ENCODE results near the gene HES5. TPM values are rescaled to one million over a fixed set of nuclear protein-coding genes. Genes with fewer than 3 reads are reported as not detected.

HES5 gene
- total and polyA plus RNA-seq, 2 donors (not counting 3 experiments of a cell fraction or from before 2014, with no cell fraction given): 0.07 TPM; not detected in 1

DNA sequence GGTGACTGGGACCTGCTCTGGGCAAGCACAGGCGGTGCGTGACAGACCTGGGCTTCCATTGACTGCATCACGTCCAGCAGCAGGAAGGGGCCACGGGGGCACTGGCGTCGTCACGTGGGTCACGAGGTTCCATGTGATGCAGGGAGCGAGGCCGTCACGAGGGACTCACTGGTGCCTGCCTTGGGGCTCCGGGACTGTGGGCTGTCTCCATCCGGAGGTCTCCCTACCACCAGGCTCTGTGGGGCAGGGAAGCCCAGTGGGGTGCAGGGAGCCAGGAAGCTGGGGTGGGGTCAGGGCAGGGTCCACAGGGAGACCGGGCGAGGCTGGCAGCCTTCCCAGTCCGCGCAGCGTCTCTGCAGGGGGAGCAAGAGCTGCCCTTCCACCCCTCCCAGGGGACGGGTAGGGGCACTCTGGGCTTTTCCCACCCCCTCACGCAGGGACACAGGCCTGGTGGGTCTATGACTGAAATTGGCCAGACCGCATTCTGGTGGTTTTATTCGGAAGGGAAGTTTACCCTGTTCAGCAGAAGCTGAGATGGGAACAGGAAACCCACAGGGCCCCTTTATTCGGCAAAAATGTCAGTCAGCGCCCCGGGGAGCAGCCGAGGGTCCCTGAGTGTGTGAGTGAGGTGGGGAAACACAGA is 25.7 kb upstream of the HES5 start:
- H3K9me1 ChIP-seq (replicated peaks; ENCODE audit: control insufficient read depth, extremely low read depth, insufficient read depth, low read length): no peaks in the 10 kb centered on the region
- peak overlapping the region; percentile 37 for H3K9ac ChIP-seq (replicated peaks; ENCODE audit: extremely low read depth, insufficient read depth, low read length)
- peak overlapping the region; percentile 81 for H2AFZ ChIP-seq (ENCODE audit: low read depth, low read length)
- peak; percentile 42 for DNase-seq (ENCODE audit: low read depth, low spot score)
- dilution Hi-C loops (cut with MboI; ENCODE audit: extremely low pct_ligation_motif_present, low sequenced_read_pairs) (no loop called here), intact Hi-C loops (cut with micrococcal nuclease) (loop anchor here (1.0 kb wide), 3 partner anchors 23 to 88 kb away; no protein-coding TSS in a partner anchor)
- no TSS peak for BruUV-seq (replicated peaks)
- H3K27me3 ChIP-seq (ENCODE audit: control insufficient read depth in 2 of 2, insufficient read depth in 2 of 2, low read length in 2 of 2): no peaks in the 10 kb centered on the region
- no peaks in the 10 kb centered on the region for H3K9me3 ChIP-seq (replicated peaks; ENCODE audit: control insufficient read depth, insufficient read depth, low read length)
- ChIA-PET POLR2A (interaction anchor here (0.7 to 1.2 kb wide), 2 partner anchors 30 to 422 kb away, joined by 3 read pairs; no protein-coding TSS in a partner anchor), CTCF (interaction anchor here (0.9 to 2.9 kb wide), 7 partner anchors 8 to 361 kb away, joined by 3 to 23 read pairs (median 5); partner anchors contain the start of genes FAAP20 and PRXL2B)
- no peak for TF ChIP-seq EZH2 (IDR thresholded peaks at IDR 0.05; ENCODE audit: borderline replicate concordance, low read depth, low read length, severe bottlenecking)
- TF ChIP-seq FOS (IDR thresholded peaks at IDR 0.05; ENCODE audit: borderline replicate concordance, insufficient read depth, low read length): no peak
- TF ChIP-seq, protein P1, sequence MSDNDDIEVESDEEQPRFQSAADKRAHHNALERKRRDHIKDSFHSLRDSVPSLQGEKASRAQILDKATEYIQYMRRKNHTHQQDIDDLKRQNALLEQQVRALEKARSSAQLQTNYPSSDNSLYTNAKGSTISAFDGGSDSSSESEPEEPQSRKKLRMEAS (IDR thresholded peaks at IDR 0.05; ENCODE audit: insufficient read depth, insufficient read length): peak; percentile 93
- H3K4me1 ChIP-seq (ENCODE audit: control insufficient read depth, extremely low read depth, insufficient read depth, low read length): peaks cover 23% of the 10 kb centered on the region
- peak overlapping the region; percentile 53 for H3K27ac ChIP-seq (ENCODE audit: insufficient read depth, low read depth, low read length)
- H3K4me2 ChIP-seq (ENCODE audit: insufficient read depth, low read length): peak overlapping the region; percentile 60
- H4K20me1 ChIP-seq (replicated peaks; ENCODE audit: control insufficient read depth, extremely low read depth, insufficient read depth, low read length): no peaks in the 10 kb centered on the region
- peak; percentile 33 for FAIRE-seq
- no peaks in the 10 kb centered on the region for H3K79me2 ChIP-seq (ENCODE audit: control insufficient read depth, insufficient read depth, low read length)
- peaks cover 0 to 3% of the 10 kb centered on the region in 2 experiments for H3K36me3 ChIP-seq (ENCODE audit: control insufficient read depth in 2 of 2, extremely low read depth in 1 of 2, insufficient read depth in 2 of 2, low read length in 2 of 2)
- peak overlapping the region in 2 of 3 experiments; percentile 28 to 38 for H3K4me3 ChIP-seq (replicated peaks in 1 of 3; ENCODE audit: insufficient read depth in 1 of 3, low read depth in 1 of 3, low read length in 3 of 3)

DNA sequence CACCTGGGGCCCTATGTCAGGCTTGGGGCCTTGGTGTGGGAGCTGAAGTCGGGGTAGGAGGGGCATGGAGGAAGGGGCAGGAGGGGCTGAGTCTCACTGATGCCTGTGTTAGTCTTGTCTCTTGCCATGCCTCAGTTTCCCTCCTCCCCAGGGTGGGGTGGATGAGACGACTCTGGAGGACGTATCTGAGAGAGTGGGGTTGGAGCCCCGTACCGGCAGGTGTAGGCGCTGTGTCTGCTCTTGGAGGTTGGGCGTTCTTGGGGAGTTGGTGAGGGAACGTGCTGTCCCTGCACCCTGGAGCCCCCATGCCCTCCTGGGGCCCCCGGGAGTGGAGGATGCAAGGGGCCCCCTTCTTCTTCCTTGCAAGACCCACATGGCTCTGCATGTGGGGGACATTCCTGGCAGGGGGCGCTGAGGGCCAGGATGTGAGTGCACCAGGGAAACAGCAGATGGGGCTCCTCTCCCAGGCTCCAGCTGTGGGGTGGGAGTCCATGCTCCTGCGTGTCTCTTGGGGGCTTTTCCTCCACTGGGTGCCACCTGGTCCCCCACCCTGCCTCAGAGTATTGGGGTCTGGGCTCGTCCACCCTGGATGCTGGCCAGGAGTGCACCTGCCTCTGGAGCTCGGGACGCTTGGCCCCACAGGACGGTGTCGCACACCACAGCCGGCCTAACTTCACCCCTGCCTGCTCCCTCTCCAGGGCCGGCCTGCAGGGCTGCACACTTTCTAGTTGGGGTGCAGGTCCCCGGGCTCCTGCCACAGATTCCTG is 24.7 kb upstream of the HES5 start:
- no TSS peak for BruUV-seq (replicated peaks)
- intact Hi-C loops (cut with micrococcal nuclease): loop anchor here (1.0 kb wide), 1 partner anchor 30 kb away; no protein-coding TSS in a partner anchor
- peak; percentile 23 for DNase-seq (ENCODE audit: low read depth, low spot score)

More for the DNA sequence above, 24.7 kb upstream of the HES5 start:
- CTCF ChIA-PET: interaction anchor here (0.7 to 2.9 kb wide), 4 partner anchors 23 to 870 kb away, joined by 3 to 23 read pairs (median 4); no protein-coding TSS in a partner anchor
- H3K4me3 ChIP-seq (replicated peaks in 1 of 3; ENCODE audit: insufficient read depth in 1 of 3, low read depth in 1 of 3, low read length in 3 of 3): no peak overlapping the region
- dilution Hi-C loops (cut with MboI; ENCODE audit: extremely low pct_ligation_motif_present, low sequenced_read_pairs): no loop called here
- FAIRE-seq: no peak
- no peaks in the 10 kb centered on the region for H4K20me1 ChIP-seq (replicated peaks; ENCODE audit: control insufficient read depth, extremely low read depth, insufficient read depth, low read length)
- H3K27ac ChIP-seq (ENCODE audit: insufficient read depth, low read depth, low read length): peak overlapping the region; percentile 53
- H3K9ac ChIP-seq (replicated peaks; ENCODE audit: extremely low read depth, insufficient read depth, low read length): peak overlapping the region; percentile 33
- peaks cover 0 to 3% of the 10 kb centered on the region in 2 experiments for H3K36me3 ChIP-seq (ENCODE audit: control insufficient read depth in 2 of 2, extremely low read depth in 1 of 2, insufficient read depth in 2 of 2, low read length in 2 of 2)
- peak overlapping the region; percentile 53 for H3K4me2 ChIP-seq (ENCODE audit: insufficient read depth, low read length)
- no peaks in the 10 kb centered on the region for H3K79me2 ChIP-seq (ENCODE audit: control insufficient read depth, insufficient read depth, low read length)
- H3K9me1 ChIP-seq (replicated peaks; ENCODE audit: control insufficient read depth, extremely low read depth, insufficient read depth, low read length): no peaks in the 10 kb centered on the region
- POLR2A ChIA-PET: no interaction called here
- H3K27me3 ChIP-seq (ENCODE audit: control insufficient read depth in 2 of 2, insufficient read depth in 2 of 2, low read length in 2 of 2): no peaks in the 10 kb centered on the region
- H2AFZ ChIP-seq (ENCODE audit: low read depth, low read length): peak overlapping the region; percentile 60
- peaks cover 23% of the 10 kb centered on the region for H3K4me1 ChIP-seq (ENCODE audit: control insufficient read depth, extremely low read depth, insufficient read depth, low read length)
- H3K9me3 ChIP-seq (replicated peaks; ENCODE audit: control insufficient read depth, insufficient read depth, low read length): no peaks in the 10 kb centered on the region
- TF ChIP-seq, protein P2, sequence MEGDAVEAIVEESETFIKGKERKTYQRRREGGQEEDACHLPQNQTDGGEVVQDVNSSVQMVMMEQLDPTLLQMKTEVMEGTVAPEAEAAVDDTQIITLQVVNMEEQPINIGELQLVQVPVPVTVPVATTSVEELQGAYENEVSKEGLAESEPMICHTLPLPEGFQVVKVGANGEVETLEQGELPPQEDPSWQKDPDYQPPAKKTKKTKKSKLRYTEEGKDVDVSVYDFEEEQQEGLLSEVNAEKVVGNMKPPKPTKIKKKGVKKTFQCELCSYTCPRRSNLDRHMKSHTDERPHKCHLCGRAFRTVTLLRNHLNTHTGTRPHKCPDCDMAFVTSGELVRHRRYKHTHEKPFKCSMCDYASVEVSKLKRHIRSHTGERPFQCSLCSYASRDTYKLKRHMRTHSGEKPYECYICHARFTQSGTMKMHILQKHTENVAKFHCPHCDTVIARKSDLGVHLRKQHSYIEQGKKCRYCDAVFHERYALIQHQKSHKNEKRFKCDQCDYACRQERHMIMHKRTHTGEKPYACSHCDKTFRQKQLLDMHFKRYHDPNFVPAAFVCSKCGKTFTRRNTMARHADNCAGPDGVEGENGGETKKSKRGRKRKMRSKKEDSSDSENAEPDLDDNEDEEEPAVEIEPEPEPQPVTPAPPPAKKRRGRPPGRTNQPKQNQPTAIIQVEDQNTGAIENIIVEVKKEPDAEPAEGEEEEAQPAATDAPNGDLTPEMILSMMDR (IDR thresholded peaks at IDR 0.05; ENCODE audit: extremely low read depth in 1 of 2, insufficient read depth in 1 of 2, low read depth in 1 of 2, low read length in 2 of 2): peak; percentile 48 to 59
- TF ChIP-seq MYC (IDR thresholded peaks at IDR 0.05; ENCODE audit: low read depth, low read length): no peak

All from endothelial cell of umbilical vein (primary cell).